ENCODE measurements around the gene SRGAP2C.
"Not testable (repeated sequence)": the region's sequence is repeated elsewhere in the genome, so short reads cannot be mapped to it uniquely, and the experiment has no call there.

SRGAP2C gene

DNA sequence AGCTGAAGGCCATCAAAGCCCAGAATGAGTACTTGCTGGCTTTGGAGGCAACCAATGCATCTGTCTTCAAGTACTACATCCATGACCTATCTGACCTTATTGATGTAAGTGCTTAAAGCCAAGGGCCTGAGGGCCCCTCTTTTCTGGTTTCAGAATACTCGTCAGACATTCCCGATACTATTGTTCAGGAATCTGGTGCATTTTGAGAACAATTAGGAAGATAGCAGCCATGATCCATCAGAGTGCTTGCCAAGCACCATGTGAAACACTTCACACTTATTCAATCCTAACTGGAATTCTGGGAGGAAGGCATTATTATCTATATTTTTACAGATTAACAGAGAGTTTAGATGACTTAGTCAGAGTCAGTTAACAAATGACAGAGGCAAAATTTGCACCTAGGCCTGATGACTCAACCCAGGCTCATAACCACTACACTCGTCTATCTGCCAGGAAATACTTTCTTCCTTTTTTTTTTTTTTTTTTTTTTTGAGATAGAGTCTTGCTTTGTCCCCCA is 190.1 kb downstream of the SRGAP2C start:
- DNase-seq; H3K4me1 Mint-ChIP-seq; ATAC-seq (replicated peaks); H3K4me3 Mint-ChIP-seq; H3K36me3 Mint-ChIP-seq; H3K27me3 Mint-ChIP-seq; H3K9me3 Mint-ChIP-seq; H3K27ac Mint-ChIP-seq: not testable (repeated sequence)

DNA sequence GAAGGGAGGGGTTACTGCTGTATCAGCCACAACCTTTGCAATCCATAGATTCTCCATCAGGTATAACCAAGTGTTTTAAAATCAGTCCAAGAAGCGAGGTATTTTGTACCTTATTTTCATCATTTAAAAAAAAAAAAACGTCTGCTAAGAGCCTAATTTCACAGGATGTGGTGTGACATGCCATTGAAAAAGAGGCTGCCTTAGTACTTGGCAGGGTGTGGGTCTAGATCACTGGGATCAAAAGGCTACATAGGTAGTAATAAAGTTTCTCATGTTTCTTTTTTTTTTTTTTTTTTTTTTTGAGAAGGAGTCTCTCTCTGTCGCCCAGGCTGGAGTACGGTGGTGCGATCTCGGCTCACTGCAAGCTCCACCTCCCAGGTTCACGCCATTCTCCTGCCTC is 192.2 kb downstream of the SRGAP2C start:
- H3K27ac Mint-ChIP-seq; ATAC-seq (replicated peaks); H3K36me3 Mint-ChIP-seq; H3K4me1 Mint-ChIP-seq; H3K4me3 Mint-ChIP-seq; DNase-seq; H3K27me3 Mint-ChIP-seq; H3K9me3 Mint-ChIP-seq: not testable (repeated sequence)

DNA sequence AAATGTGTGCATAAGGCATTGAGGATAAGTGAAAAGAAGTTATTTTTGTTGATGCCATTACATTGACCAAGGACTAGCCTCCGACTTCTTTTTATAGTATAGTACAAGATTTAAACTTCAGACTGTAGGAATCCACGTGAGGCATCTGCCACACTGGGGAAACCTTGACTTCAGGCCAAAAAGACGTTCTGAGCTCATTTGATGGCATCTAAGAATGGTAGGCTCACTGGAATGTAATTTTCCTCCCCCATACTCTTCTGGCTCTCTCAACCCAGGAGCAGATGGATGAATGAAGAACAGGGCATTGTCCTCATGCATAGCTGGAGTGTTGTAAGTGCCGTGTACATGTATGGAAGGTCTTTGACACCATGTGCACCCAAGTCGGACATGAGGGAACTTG is 194.0 kb downstream of the SRGAP2C start:
- H3K36me3 Mint-ChIP-seq; ATAC-seq (replicated peaks); H3K4me1 Mint-ChIP-seq; DNase-seq; H3K27me3 Mint-ChIP-seq; H3K9me3 Mint-ChIP-seq; H3K4me3 Mint-ChIP-seq; H3K27ac Mint-ChIP-seq: not testable (repeated sequence)

DNA sequence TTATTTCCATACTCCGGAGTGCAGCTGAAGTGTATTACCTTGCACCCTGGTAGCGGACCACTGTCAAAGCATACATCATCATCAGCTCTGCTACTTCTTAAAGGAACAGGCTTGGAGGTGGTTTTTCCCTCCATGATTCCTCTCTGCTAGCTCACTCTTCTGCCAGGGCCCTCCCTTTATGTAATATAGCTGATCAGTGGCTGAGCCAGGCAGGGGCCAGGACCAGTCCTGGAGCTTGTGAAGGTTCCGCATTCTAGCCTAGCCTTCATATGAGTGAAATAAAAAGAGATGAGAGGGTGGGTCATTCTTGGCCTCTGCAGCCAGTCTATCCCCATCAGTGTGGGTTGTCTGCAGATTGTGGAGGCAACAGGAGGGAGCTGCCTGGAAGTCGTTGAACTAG is 200.0 kb downstream of the SRGAP2C start:
- H3K9me3 Mint-ChIP-seq; H3K36me3 Mint-ChIP-seq; DNase-seq; H3K27me3 Mint-ChIP-seq; ATAC-seq (replicated peaks); H3K4me3 Mint-ChIP-seq; H3K4me1 Mint-ChIP-seq; H3K27ac Mint-ChIP-seq: not testable (repeated sequence)

DNA sequence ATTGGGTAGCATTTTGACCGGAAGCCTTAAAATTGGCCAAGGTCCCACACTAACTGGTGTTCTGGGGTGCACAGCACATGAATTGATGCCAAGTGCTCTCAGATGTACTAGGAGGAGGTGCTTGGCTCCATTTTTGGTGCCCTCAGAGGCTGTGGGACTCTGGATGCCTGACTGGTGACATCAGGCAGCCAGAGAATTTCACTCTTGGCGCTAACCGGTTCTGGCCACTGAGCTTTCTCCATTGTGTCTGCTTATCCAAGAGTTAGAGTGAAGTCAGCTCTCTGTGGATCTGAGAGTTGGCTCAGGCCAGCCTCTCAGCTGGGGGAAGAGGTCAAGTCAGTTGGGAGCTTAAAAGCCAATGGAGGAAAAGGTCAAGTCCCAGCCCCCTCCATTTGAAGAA is 200.4 kb downstream of the SRGAP2C start:
- not testable (repeated sequence) for H3K36me3 Mint-ChIP-seq; H3K27me3 Mint-ChIP-seq; H3K4me1 Mint-ChIP-seq; H3K9me3 Mint-ChIP-seq; DNase-seq; H3K27ac Mint-ChIP-seq; ATAC-seq (replicated peaks); H3K4me3 Mint-ChIP-seq

DNA sequence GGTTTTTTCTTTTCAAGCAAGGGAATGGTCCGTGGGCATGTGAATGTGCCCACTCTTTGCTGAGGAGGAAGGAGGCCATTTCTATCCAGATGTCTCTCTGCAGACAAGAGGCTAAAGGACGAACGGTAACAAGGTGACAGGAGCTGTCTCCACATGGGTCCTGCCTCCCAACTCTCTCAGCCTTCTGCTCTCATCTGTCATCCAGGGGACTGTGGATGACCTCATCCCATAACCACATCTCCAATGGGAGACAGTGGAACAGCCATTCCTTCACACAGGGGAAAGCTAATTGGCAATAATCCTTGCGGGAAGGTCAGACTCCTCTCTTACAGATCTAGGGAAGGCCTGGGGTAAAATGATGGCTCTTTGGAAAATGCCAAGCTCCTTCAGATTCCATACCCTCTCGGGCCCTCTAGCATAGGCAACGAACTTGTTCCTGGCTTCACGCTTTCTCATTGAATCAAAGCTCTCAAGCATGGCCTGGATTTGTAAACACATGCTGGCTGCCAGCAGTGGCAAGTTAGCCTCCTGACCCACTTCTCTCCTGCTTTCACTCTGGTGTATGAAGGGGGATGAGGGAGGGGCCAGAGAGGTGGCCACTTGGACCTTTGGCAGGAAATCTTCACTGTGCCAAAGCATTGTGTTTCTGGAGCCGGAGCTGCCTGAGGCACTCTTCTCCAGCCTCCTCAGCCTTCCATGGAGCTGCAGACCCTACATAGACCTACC is 201.0 kb downstream of the SRGAP2C start:
- not testable (repeated sequence) for DNase-seq; H3K27ac Mint-ChIP-seq; H3K36me3 Mint-ChIP-seq; ATAC-seq (replicated peaks); H3K27me3 Mint-ChIP-seq; H3K4me3 Mint-ChIP-seq; H3K4me1 Mint-ChIP-seq; H3K9me3 Mint-ChIP-seq

DNA sequence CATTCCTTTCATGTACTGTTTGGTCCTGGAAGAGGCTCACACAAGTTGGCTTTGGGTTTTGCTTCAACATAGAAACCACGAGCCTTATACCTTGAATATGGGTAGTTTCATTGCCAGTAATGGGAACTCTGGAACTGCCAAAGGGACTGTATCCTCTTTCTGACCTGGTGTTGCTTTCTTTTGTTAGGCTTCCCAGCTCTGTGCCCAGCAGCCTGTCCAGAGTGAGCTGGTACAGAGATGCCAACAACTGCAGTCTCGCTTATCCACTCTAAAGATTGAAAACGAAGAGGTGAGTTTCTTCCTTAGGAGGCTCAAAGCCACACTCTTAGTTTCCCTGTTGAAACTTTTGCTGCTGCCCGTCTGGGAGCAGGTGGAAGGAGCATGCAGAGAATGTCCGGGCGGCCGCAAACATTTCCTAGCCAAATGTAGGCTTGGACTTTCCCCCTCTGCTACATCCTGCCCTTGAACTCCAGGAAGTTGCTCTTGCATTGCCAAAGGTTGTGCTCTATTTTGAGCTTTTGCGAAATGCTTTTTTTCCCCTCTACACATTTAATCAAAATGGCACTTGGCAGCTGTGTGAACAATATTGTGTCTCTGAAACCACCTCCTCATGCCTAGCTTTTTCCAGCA is 201.7 kb downstream of the SRGAP2C start:
- not testable (repeated sequence) for H3K27ac Mint-ChIP-seq; H3K4me3 Mint-ChIP-seq; DNase-seq; H3K9me3 Mint-ChIP-seq; ATAC-seq (replicated peaks); H3K27me3 Mint-ChIP-seq; H3K4me1 Mint-ChIP-seq; H3K36me3 Mint-ChIP-seq

DNA sequence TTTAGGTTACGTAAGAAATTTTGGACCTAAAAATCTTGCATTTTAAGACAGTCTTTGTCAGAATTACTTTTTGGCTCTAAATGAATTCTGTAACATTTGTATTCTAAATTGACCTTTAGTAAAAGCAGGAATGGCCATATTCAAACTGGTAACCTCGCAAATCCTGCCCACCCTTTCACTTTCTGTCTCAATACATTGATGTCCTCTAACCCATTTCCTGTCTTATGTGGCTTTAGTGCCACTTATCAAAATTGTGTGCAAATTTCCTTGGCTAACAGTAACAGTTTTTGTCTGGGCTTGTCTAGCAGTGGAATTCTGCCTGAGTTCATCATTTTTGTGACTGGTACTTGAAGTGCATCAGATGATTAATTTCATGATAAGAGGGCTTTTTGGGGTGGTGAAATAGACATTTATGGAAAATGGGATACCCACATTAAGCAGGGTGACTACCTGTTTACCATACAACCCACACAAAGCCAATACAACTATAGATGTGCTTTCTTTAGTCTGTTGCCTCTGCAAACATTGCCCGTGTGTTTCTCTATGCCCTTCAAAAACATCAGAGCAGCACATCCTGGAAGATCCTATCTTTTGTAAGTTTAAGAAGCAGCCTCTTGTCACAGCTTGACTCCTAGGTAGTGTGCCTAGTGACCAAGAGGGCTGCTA is 205.3 kb downstream of the SRGAP2C start:
- H3K27ac Mint-ChIP-seq; ATAC-seq (replicated peaks); H3K27me3 Mint-ChIP-seq; H3K9me3 Mint-ChIP-seq; H3K4me1 Mint-ChIP-seq; H3K4me3 Mint-ChIP-seq; H3K36me3 Mint-ChIP-seq; DNase-seq: not testable (repeated sequence)

DNA sequence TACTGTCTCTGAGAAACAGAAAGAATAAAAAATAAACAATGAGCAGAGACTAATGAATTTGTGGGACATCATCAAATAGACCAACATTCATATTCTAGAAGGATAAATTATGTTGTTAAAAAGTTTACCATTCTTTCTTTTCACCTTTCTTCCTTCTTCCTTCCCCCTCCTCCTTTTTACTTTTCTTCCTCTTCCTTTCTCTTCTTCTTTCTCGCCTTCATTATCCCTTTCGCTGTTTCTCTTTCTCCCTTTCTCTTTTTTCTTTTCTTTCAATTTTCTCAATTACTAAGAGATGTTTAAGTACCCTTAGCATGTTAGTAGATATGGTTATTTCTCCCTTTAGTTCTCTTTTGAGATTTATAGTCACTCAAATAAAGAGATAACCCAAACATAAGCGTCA is 207.4 kb downstream of the SRGAP2C start:
- DNase-seq; H3K27ac Mint-ChIP-seq; H3K36me3 Mint-ChIP-seq; H3K9me3 Mint-ChIP-seq; H3K4me3 Mint-ChIP-seq; H3K27me3 Mint-ChIP-seq; H3K4me1 Mint-ChIP-seq; ATAC-seq (replicated peaks): not testable (repeated sequence)

DNA sequence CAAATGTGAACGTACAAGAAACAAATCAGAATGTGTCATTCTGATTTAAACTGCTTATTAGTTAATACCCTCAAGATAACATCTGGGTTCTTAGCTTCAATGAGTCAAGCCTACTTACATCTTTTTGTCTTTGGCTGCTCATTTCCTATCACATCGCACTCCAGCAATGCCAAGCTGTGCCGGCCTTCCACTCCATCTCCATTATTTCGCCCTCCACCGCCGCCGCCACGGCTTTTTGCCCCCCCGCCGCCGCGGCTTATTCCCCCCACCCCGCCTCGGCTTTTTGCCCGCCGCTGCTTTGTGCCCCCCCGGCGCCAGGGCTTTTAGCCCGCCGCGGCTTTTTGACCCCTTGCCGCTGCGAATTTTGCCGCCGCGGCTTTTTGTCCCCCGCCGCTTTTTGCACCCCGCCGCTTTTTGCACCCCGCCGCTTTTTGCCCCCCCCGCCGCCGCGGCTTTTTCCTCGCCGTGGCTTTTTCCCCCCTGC is 211.0 kb downstream of the SRGAP2C start:
- not testable (repeated sequence) for H3K9me3 Mint-ChIP-seq; DNase-seq; ATAC-seq (replicated peaks)
- H3K27ac Mint-ChIP-seq: peak overlapping the region; percentile 14
- peaks cover 18 to 20% of the 10 kb centered on the region in 2 donors for H3K27me3 Mint-ChIP-seq
- peaks cover 15 to 18% of the 10 kb centered on the region in 2 donors for H3K36me3 Mint-ChIP-seq
- peaks cover 13 to 18% of the 10 kb centered on the region in 2 donors for H3K4me1 Mint-ChIP-seq
- peak overlapping the region; percentile 64 to 71 for H3K4me3 Mint-ChIP-seq

DNA sequence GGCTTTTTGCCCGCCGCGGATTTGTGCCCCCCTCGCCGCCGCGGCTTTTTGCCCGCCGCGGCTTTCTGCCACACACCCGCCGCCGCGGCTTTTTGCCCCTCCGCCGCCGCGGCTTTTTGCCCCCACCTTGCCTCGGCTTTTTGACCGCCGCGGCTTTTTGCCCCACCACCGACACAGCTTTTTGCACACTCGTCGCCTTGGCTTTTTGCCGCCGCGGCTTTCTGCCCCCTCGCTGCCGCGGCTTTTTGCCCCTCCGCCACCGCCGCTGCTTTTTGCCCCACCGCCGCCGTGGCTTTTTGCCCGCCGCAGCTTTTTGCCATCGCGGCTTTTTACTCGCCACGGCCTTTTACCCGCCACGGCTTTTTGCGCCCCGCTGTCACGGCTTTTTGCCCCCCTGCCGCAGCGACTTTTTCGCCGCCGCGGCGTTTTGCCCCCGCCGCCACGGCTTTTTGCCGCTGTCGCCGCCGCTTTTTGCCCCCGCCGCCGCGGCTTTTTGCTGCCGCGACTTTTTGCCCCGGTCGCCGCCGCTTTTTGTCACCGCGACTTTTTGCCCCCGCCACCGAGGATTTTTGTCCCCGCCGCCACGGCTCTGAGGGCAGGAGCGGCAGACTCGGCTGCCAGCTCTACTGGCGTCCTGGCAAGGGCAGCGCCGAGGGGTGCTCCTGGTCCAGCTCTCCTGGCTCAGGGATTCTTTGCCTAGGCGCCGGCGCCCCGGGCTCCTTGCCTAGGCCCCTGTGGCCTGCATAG is 211.7 kb downstream of the SRGAP2C start:
- peak overlapping the region; percentile 93 to 94 for H3K4me3 Mint-ChIP-seq
- H3K9me3 Mint-ChIP-seq: peaks cover 11 to 16% of the 10 kb centered on the region in 2 donors
- H3K4me1 Mint-ChIP-seq: peaks cover 16 to 21% of the 10 kb centered on the region in 2 donors
- peaks cover 19 to 24% of the 10 kb centered on the region in 2 donors for H3K36me3 Mint-ChIP-seq
- H3K27me3 Mint-ChIP-seq: peaks cover 24 to 27% of the 10 kb centered on the region in 2 donors
- not testable (repeated sequence) for ATAC-seq (replicated peaks); DNase-seq
- H3K27ac Mint-ChIP-seq: peak overlapping the region; percentile 94

DNA sequence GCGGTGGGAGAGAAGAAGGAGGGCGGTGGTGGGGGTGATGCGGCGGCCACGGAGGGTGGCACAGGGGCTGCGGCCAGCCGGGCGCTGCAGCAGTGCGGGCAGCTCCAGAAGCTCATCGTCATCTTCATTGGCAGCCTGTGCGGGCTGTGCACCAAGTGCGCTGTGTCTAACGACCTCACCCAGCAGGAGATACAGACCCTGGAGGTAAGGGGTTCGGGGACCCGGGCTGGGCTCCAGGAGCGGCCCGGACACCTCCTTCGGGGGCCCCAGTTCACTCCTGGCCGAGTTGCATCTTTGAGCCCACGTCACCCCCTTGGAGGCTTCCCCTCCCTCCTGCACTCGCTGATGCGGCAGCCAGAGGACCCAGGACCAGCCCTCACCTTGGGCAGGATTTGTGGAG is 212.3 kb downstream of the SRGAP2C start:
- H3K9me3 Mint-ChIP-seq: peaks cover 11 to 16% of the 10 kb centered on the region in 2 donors
- H3K27me3 Mint-ChIP-seq: peaks cover 24 to 27% of the 10 kb centered on the region in 2 donors
- peak overlapping the region; percentile 93 to 94 for H3K4me3 Mint-ChIP-seq
- DNase-seq; ATAC-seq (replicated peaks): not testable (repeated sequence)
- peaks cover 16 to 21% of the 10 kb centered on the region in 2 donors for H3K4me1 Mint-ChIP-seq
- peaks cover 19 to 23% of the 10 kb centered on the region in 2 donors for H3K36me3 Mint-ChIP-seq
- H3K27ac Mint-ChIP-seq: peak overlapping the region; percentile 94

DNA sequence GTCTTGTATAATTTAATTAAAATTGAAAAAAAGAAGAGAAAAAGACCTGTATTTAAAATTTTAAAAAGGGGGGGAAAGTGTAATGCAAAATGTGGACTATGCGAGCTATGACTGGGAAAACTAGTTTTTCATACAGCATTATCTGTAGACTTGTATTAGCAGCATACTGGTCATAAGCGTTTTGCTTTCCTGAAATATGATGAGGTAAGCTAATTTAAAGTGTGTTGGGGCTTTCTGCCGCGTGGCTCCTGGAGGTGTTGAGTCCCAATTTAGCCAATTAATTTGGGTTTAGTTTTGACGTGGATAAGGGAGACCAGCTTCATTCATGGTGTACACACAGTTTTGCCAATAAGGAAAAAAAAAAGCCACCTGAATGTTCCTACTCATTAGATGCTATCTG is 214.4 kb downstream of the SRGAP2C start:
- H3K9me3 Mint-ChIP-seq: peaks cover 11 to 16% of the 10 kb centered on the region in 2 donors
- peaks cover 16 to 21% of the 10 kb centered on the region in 2 donors for H3K4me1 Mint-ChIP-seq
- peaks cover 24 to 27% of the 10 kb centered on the region in 2 donors for H3K27me3 Mint-ChIP-seq
- not testable (repeated sequence) for DNase-seq; H3K27ac Mint-ChIP-seq; H3K4me3 Mint-ChIP-seq; ATAC-seq (replicated peaks)
- peaks cover 19 to 20% of the 10 kb centered on the region in 2 donors for H3K36me3 Mint-ChIP-seq

DNA sequence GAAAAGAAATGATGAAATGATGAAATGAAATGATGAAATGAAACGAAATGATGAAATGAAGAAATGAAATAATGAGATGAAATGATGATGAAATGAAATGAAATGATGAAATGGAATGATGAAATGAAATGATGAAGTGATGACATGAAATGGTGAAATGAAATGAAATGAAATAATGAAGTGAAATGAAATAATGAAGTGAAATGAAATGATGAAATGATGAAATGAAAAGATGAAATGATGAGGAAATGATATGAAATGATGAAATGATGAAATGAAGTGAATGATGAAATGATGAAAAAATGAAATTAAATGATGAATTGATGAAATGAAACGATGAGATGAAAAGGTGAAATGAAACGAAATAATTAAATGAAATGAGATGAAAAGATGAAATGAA is 215.3 kb downstream of the SRGAP2C start:
- Mint-ChIP-seq H3K9me3 (peaks cover 11 to 16% of the 10 kb centered on the region in 2 donors), H3K4me1 (peaks cover 16 to 21% of the 10 kb centered on the region in 2 donors), H3K4me3 (peak overlapping the region in 1 of 2 donors; percentile 67), H3K27ac (peak overlapping the region; percentile 37), H3K27me3 (peaks cover 24 to 27% of the 10 kb centered on the region in 2 donors), H3K36me3 (peaks cover 19 to 20% of the 10 kb centered on the region in 2 donors)
- not testable (repeated sequence) for ATAC-seq (replicated peaks); DNase-seq

Measured in stimulated activated naive B cell treated with anti-CD40 and anti-IgM and Interleukin-4, amounts not matched to agents 10 μg/mL and 1 μg/mL and 100 μg/mL, for 72 hours (primary cell).